ENCODE results near the gene CCDC87. TPM values are rescaled to one million over a fixed set of nuclear protein-coding genes. Genes with fewer than 3 reads are reported as not detected.

The CCDC87 gene
- total RNA-seq: 0.38 TPM

GRCh38 chr11:66592457-66593302 lies at the start of gene CCDC87, which contains the start of gene CCS:
CCDC87 (minus strand) TSS chr11:66593063; CDS start chr11:66593015, 48 bp downstream.
CCS (plus strand) TSS chr11:66593185; CDS start chr11:66593262, 77 bp downstream.

GRCh38 chr11:66638177-66639065 lies 45.6 kb upstream of the CCDC87 start, which contains the start of gene RBM4:
RBM4 (plus strand) TSS chr11:66638703; CDS start chr11:66639712, 1,009 bp downstream.

GRCh38 chr11:66616379-66617154 lies 23.7 kb upstream of the CCDC87 start, which contains the start of gene RBM14:
RBM14 (plus strand) TSS chr11:66616630; CDS start chr11:66616721, 91 bp downstream.

DNA sequence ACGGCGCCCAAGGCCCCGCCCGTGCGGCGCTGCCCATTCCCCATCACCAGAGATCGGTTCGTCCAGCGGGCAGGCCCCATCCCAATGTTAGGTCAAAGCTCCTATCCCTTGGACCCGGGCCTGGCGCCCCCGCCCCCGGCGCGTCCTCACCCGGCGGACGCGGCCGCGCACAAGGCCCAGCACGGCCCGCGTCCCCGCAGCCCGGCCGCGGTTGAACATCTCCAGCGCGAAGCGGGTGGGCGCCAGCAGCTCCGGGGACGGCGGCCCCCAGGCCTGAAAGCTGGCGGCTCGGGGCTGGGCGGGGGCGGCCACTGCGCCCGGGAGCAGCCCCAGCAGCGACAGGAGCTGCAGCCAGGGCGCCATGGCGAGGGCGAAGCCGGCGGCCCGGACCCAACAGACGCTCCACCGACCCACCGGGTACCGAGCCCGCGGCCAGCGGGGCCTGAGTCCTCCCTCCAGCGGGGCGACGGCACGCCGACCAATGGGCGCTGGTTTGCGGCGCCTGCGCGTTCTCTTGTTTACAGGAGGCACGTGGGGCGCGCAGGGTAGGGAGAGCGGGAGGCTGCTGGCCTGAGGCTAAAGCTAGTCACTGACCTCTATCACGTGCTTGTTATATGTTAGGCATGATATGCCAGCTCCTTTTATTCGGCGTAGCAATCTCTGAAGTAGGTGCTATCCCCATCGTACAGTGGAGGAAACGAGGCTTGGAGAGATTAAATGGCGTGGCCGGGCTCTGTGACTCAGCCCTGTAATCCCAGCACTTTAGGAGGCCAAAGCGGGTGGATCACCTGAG lies 24.5 kb downstream of the CCDC87 start, which contains the start of gene CTSF:
CTSF (minus strand) TSS at position 483 of the 793 bp plus-strand sequence; CDS start at position 363, 120 bp downstream.

GRCh38 chr11:66546368-66546965 lies 46.4 kb downstream of the CCDC87 start, which contains the start of gene ACTN3:
ACTN3 (plus strand) TSS chr11:66546903; CDS start chr11:66546938, 35 bp downstream.

DNA sequence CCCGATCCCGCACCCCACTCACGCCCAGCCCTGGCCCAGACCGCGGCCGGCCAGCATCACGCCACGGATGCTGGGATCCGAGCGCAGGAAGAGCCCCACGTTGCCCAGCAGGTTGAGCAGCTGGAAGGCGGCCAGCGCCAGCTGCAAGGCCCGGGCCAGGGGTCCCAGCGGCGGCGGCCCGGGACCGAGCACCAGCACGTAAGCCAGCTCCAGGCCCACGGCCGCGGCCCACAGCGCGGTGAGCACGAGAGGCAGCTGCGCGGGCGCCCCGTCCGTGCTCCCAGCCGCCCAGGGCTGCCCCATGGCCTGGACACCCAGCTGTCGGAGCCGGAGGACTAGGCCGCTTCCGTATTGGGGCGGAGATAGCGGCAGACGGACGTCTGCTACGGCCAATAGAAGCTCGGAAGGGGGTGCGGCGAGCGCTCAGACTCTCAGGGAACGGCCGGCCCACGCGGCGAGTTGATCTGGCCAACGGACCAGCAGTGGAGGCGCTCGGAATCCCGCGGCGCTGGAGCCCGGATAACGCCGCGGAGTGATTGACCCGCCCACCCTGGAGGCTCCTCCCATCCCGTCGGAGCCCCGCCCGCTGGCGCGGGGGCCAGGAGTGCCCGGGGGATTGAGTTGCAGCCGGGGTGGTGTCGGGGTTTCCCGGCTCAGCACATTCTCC lies 47.0 kb downstream of the CCDC87 start, which contains the start of gene ZDHHC24:
ZDHHC24 (minus strand) TSS at position 348 of the 667 bp plus-strand sequence; CDS start at position 303, 45 bp downstream.

Other genes with a start within 250 kb of the CCDC87 start
- gene BRMS1, start 248.0 kb downstream of the CCDC87 start, total RNA-seq: 21.7 TPM
- gene B4GAT1, start 245.4 kb downstream of the CCDC87 start, total RNA-seq: 75.3 TPM
- gene SLC29A2, start 221.3 kb downstream of the CCDC87 start, total RNA-seq: 2.8 TPM
- 0.82 TPM for gene NPAS4, start 172.0 kb downstream of the CCDC87 start, total RNA-seq
- 27.0 TPM for gene MRPL11, start 154.2 kb downstream of the CCDC87 start, total RNA-seq
- gene PELI3, start 126.2 kb downstream of the CCDC87 start, total RNA-seq: 13.6 TPM
- 24.1 TPM for gene DPP3, start 112.6 kb downstream of the CCDC87 start, total RNA-seq
- gene BBS1, start 82.4 kb downstream of the CCDC87 start, total RNA-seq: 146 TPM
- gene ZDHHC24, start 47.0 kb downstream of the CCDC87 start, total RNA-seq: 10.4 TPM
- gene ACTN3, start 46.2 kb downstream of the CCDC87 start, total RNA-seq: 0.49 TPM
- gene CTSF, start 24.5 kb downstream of the CCDC87 start, total RNA-seq: 83.2 TPM
- 36.2 TPM for gene CCS, start 122 bp upstream of the CCDC87 start, total RNA-seq
- 100 TPM for gene RBM14, start 23.6 kb upstream of the CCDC87 start, total RNA-seq
- gene RBM4, start 45.6 kb upstream of the CCDC87 start, total RNA-seq: 189 TPM
- gene RBM4B, start 84.8 kb upstream of the CCDC87 start, total RNA-seq: 71.8 TPM
- gene SPTBN2, start 136.2 kb upstream of the CCDC87 start, total RNA-seq: 98.3 TPM